Measurements from ENCODE around the gene LIPA. TPM values are rescaled to one million over a fixed set of nuclear protein-coding genes. Genes with fewer than 3 reads are reported as not detected.

The LIPA gene
- total RNA-seq, 2 donors from 2014 or later = 30.4 to 37.8 TPM

DNA sequence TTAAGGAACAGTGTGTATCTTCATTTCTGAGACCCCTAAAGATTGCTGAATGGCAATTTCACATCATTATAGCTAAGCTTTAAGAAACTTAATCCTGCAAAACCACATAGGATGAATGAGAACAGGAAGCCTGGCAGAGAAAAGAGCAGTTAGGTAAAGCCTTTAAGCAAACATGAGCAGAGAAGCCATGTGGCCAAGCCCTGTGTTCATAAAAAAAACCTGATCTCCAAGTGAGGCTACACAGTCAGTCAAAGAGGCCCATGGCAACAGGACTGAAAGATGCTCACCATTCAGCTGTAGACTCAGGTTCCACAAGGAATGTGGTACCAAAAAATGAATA, 9.3 kb downstream of the LIPA start:
- Histone ChIP-seq H3K36me3 (no peaks in the 10 kb centered on the region), H3K9ac (ENCODE audit: low read depth in 2 of 2, low read length in 2 of 2) (no peak overlapping the region), H3K4me3 (no peak overlapping the region), H3K27ac (no peak overlapping the region), H3K27me3 (no peaks in the 10 kb centered on the region), H3K4me1 (peaks cover 4% of the 10 kb centered on the region), H3K9me3 (no peaks in the 10 kb centered on the region)
- intact Hi-C loops (cut with DNase I) = no loop called here
- TF ChIP-seq, protein P1, sequence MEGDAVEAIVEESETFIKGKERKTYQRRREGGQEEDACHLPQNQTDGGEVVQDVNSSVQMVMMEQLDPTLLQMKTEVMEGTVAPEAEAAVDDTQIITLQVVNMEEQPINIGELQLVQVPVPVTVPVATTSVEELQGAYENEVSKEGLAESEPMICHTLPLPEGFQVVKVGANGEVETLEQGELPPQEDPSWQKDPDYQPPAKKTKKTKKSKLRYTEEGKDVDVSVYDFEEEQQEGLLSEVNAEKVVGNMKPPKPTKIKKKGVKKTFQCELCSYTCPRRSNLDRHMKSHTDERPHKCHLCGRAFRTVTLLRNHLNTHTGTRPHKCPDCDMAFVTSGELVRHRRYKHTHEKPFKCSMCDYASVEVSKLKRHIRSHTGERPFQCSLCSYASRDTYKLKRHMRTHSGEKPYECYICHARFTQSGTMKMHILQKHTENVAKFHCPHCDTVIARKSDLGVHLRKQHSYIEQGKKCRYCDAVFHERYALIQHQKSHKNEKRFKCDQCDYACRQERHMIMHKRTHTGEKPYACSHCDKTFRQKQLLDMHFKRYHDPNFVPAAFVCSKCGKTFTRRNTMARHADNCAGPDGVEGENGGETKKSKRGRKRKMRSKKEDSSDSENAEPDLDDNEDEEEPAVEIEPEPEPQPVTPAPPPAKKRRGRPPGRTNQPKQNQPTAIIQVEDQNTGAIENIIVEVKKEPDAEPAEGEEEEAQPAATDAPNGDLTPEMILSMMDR (IDR thresholded peaks at IDR 0.05) = no peak
- no peak for DNase-seq

DNA sequence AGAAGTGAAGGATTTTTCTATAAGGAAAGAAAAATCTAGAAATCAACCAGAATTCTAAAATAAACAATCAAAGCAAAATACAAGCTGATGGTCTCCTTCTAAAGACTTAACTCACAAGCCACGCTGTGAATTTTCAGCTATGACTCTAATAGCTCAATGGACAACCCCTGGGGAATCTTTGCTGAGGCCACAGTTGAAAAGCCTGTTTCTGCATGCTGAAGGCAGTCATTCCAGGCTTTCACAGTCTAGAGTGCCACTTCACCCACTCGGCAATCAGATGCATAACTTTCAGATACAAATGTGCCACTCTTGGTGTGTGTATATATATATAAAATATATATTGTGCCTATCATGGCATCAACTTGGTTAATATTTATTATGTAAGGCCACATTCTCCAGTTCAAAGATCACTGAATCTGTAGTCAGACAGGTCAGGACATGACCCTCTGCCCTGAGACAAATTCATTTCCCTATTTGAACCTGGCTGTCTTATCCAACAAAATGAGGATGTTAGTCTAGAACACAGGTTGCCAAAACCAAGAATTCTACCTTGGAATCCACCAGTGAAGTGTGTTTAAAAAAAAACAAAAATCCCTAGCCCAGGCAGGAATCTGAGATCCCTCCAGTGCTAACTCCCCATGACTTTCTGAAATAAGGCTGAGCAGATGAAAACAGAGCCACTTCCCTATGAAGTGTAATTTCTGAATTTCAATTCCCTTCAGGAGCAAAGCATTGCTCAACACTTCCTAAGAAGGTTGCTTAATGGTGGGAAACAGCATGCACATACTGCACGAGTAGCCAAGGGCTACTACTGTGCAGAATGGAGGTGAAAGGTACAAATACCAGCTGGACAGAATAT, 9.9 kb downstream of the LIPA start:
- peaks cover 4% of the 10 kb centered on the region for H3K4me1 ChIP-seq
- no peak for DNase-seq
- no peaks in the 10 kb centered on the region for H3K9me3 ChIP-seq
- intact Hi-C loops (cut with DNase I) = no loop called here
- no peak overlapping the region for H3K4me3 ChIP-seq
- H3K36me3 ChIP-seq = no peaks in the 10 kb centered on the region
- TF ChIP-seq, protein P1 (IDR thresholded peaks at IDR 0.05) = no peak
- H3K27me3 ChIP-seq = no peaks in the 10 kb centered on the region
- no peak overlapping the region for H3K9ac ChIP-seq (ENCODE audit: low read depth in 2 of 2, low read length in 2 of 2)
- H3K27ac ChIP-seq = no peak overlapping the region

DNA sequence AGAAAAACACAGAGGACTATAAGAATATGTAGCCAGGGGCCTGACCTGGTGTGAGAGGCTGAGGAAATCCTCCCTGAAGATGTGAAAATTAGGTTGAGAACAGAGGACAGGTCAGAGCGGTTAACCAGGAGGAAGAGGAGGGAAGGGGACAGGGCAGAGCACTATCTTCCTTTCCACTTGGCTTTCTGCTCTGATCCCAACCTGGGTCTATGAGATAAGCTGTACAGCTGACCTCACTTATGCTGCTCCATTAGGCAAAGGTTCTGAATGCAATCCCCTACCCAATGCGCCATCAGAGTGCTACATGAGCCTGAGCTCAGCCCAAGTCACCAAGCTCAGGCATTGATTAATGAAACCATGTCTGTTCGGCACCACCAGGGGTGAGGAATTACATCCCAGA, 10.5 kb downstream of the LIPA start:
- intact Hi-C loops (cut with DNase I) = no loop called here
- DNase-seq = no peak
- Histone ChIP-seq H3K4me3 (no peak overlapping the region), H3K9me3 (no peaks in the 10 kb centered on the region), H3K36me3 (no peaks in the 10 kb centered on the region), H3K9ac (ENCODE audit: low read depth in 2 of 2, low read length in 2 of 2) (no peak overlapping the region), H3K4me1 (peaks cover 4% of the 10 kb centered on the region), H3K27ac (no peak overlapping the region), H3K27me3 (no peaks in the 10 kb centered on the region)
- TF ChIP-seq, protein P1 (IDR thresholded peaks at IDR 0.05) = no peak

DNA sequence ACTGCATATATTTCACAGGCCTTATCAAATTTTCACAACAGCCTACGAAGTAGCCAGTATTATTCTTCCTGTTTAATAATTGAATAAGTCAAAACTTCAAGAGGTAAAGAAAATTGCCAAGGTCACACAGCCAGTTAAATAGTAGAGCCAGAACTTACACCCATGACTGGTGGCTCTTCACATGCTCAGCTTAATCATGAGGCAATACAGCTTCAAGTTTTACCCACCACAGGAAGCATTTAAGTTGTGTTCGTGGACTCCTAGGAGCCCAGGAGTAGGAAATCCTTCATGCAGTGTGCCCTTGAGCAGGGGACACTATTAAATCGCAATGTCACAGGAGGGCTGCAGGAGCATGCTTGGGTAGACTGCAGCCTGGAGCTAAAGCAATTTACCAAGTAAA, 11.1 kb downstream of the LIPA start:
- H3K36me3 ChIP-seq = no peaks in the 10 kb centered on the region
- TF ChIP-seq, protein P1 (IDR thresholded peaks at IDR 0.05) = no peak
- intact Hi-C loops (cut with DNase I) = no loop called here

DNA sequence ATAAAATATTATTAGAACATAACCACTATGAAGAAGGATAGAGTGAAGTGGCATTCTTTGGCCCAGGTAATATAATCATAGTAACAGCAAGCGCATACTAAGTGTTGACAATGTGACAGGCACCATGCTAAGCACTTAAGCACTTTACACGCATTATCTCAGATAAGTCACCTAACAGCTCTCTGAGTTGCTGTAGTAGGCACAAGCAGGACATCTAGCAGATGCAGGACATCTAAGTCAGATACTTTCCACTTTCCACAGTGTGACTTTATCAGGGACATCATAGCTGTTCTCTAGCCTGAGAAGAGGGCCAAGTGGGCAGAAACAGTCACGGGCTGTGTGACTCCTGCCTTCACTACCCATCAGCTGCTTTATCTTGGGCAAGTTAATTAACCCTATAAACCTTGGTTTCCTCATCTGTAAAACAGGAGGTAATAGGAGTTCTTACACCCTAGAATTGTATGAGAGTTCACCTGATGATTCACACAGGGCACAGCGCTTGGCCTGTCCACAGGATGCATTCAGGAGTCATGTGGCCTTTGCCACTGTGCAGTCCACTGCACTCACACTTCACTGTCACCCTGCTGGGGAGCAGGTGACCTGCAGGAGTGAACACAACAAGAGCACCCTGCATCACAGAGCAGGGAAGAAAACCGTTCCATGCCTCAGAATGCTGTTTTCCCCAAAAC, 12.5 kb downstream of the LIPA start:
- Histone ChIP-seq H3K4me3 (no peak overlapping the region), H3K36me3 (no peaks in the 10 kb centered on the region), H3K27me3 (no peaks in the 10 kb centered on the region), H3K9ac (ENCODE audit: low read depth in 2 of 2, low read length in 2 of 2) (no peak overlapping the region), H3K27ac (no peak overlapping the region), H3K9me3 (no peaks in the 10 kb centered on the region), H3K4me1 (peaks cover 4% of the 10 kb centered on the region)
- TF ChIP-seq, protein P1 (IDR thresholded peaks at IDR 0.05) = no peak
- DNase-seq = no peak
- intact Hi-C loops (cut with DNase I) = no loop called here

More for the DNA sequence above, 11.1 kb downstream of the LIPA start:
- Histone ChIP-seq H3K4me1 (peaks cover 4% of the 10 kb centered on the region), H3K4me3 (no peak overlapping the region), H3K27ac (no peak overlapping the region), H3K27me3 (no peaks in the 10 kb centered on the region), H3K9me3 (no peaks in the 10 kb centered on the region), H3K9ac (ENCODE audit: low read depth in 2 of 2, low read length in 2 of 2) (no peak overlapping the region)
- DNase-seq = no peak
